Peyer's patch (tissue), 4 donors: ENCODE measurements around the gene ATF6.

Experiments used
- CTCF ChIP-seq, 6 experiments: fragments of 450-650 bp in 4 of 6; fragments of 200-600 bp in 2 of 6; sonication (generic) in 1 of 6; IDR thresholded peaks; one replicate each; pipeline ENCODE4 v1.5.1; 2017 to 2019; ENCODE audit warnings: antibody characterized with exemption in 6 of 6, mild to moderate bottlenecking in 3 of 6, moderate library complexity in 1 of 6
- POLR2A ChIP-seq, 2 donors: fragments of 450-650 bp; IDR thresholded peaks; one replicate each; pipeline ENCODE4 v1.5.1; 2017; ENCODE audit warnings: antibody characterized with exemption in 2 of 2, mild to moderate bottlenecking in 2 of 2, moderate library complexity in 2 of 2

- TF ChIP-seq POLR2A (IDR thresholded peaks at IDR 0.05) (no peak), CTCF (IDR thresholded peaks at IDR 0.05) (no peak)
Measured at GRCh38 chr1:161993576-161993975, 227.5 kb downstream of the ATF6 start.
